Measurements from ENCODE around the gene ABHD2. TPM values are rescaled to one million over a fixed set of nuclear protein-coding genes. Genes with fewer than 3 reads are reported as not detected.
"Not testable (repeated sequence)": the region's sequence is repeated elsewhere in the genome, so short reads cannot be mapped to it uniquely, and the experiment has no call there.

Gene ABHD2, protein sequence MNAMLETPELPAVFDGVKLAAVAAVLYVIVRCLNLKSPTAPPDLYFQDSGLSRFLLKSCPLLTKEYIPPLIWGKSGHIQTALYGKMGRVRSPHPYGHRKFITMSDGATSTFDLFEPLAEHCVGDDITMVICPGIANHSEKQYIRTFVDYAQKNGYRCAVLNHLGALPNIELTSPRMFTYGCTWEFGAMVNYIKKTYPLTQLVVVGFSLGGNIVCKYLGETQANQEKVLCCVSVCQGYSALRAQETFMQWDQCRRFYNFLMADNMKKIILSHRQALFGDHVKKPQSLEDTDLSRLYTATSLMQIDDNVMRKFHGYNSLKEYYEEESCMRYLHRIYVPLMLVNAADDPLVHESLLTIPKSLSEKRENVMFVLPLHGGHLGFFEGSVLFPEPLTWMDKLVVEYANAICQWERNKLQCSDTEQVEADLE
- 69.9 TPM for total RNA-seq
- long read RNA-seq, full-length matches to known transcripts = 6 of 17 reads
- long read RNA-seq, partial matches to known transcripts = 0 of 17 reads
- long read RNA-seq, other reads (novel, unspliced or antisense) = 11 of 17 reads

DNA sequence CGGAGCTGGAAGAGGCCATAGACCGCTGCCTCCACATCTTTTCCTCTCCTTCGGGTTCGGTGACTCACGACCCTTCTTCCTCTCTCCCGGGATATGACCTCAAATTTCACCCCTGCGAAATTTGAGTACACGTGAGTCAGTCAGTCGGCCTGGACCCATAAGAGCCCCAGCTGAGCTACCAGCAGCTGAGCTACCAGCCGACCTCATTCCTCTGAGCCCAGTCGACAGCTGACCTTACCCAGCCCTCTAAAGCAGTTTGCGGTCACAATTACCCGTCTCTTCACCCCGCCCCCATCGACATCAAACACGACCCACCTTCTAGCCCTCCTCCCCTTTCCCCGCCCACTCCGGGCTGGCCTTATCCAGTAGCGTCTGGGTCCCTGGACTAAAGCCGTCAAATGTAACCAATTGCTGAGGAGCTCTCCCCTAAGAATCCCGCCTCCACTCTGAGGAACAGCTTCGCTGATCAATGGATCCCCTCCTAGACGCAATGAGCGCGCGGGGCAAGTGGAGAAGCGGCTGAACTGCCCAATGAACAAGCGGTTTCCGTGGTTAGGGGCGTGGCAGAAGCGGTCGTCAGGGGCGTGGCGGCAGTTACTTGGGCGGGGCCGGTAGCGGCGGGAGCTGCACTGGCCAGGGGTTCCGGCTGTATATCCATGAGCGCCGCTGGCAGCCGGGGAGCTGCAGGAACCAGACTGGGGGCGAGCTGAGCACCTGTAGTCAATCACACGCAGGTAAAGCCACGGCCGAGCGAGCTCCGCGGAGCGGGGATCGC lies at the start of gene ABHD2:
Gene ABHD2, plus strand, starts transcription at position 627 of the 775 bp plus-strand sequence. CDS start 27,872 bp downstream, outside the sequence.
- peak; percentile 99 for DNase-seq (ENCODE audit: missing footprints)
- peak; percentile 96 for ATAC-seq
- intact Hi-C loops (cut with DNase I) = loop anchor here (2.0 to 5.0 kb wide), 2 partner anchors 31 to 79 kb away; no protein-coding TSS in a partner anchor

DNA sequence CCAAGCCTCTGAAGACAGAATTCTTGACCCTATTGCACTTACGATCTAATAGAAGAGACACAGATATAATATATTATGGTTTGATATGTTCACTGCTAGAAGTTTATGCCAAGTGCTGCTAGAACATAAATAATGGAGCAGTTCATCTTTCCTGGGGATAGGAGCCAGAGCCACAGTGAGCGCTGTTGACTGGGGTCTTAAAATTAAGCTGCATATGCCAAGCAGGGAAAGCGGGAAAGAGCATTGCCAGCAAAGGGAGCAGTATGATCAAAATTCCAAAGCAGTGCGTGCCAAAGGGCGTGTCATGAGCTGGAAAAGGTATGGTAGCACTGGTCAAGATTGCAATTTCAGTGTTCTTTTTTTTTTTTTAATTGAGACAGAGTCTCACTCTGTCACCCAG lies 49.1 kb upstream of the ABHD2 start:
- intact Hi-C loops (cut with DNase I) = no loop called here
- ATAC-seq (no peak), DNase-seq (ENCODE audit: missing footprints) (no peak)

DNA sequence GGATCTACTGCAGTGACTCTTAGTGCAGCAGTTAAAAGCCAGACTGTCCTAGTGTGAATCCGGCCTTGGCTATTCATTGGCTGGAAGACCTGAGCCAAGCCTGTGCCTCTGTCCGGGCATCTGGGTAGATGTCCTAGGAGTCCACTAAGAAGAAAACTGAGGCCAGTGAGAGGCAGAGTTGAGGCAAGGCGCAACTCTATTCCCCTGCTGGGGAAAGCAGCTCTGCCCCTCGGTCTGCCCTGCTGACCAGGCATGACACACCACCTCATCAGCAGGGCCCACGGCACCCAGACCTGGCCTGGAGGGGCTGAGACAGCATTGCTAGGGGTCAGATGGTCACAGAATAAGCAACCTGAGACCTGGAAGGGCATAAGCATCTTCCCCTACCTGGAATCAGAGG lies 46.7 kb upstream of the ABHD2 start:
- no peak for DNase-seq (ENCODE audit: missing footprints)
- intact Hi-C loops (cut with DNase I) = no loop called here
- ATAC-seq = no peak

DNA sequence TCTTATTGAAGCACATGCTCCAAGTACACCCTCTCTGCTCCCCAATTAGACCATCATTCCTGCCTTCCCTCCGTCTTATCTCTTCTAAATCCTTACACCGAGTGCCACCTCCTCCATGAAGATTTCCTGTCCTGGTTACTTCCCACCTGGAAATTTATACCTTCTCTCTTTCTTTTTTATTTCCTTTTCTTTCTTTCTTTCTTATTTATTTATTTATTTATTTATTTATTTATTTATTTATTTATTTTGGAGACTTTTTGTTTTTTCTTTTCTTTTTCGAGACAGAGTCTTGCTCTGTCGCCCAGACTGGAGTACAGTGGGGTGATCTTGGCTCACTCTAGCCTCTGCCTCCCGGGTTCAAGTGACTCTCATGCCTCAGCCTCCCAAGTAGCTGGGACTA lies 45.9 kb upstream of the ABHD2 start:
- DNase-seq (ENCODE audit: missing footprints) (no peak), ATAC-seq (no peak)
- intact Hi-C loops (cut with DNase I) = no loop called here

DNA sequence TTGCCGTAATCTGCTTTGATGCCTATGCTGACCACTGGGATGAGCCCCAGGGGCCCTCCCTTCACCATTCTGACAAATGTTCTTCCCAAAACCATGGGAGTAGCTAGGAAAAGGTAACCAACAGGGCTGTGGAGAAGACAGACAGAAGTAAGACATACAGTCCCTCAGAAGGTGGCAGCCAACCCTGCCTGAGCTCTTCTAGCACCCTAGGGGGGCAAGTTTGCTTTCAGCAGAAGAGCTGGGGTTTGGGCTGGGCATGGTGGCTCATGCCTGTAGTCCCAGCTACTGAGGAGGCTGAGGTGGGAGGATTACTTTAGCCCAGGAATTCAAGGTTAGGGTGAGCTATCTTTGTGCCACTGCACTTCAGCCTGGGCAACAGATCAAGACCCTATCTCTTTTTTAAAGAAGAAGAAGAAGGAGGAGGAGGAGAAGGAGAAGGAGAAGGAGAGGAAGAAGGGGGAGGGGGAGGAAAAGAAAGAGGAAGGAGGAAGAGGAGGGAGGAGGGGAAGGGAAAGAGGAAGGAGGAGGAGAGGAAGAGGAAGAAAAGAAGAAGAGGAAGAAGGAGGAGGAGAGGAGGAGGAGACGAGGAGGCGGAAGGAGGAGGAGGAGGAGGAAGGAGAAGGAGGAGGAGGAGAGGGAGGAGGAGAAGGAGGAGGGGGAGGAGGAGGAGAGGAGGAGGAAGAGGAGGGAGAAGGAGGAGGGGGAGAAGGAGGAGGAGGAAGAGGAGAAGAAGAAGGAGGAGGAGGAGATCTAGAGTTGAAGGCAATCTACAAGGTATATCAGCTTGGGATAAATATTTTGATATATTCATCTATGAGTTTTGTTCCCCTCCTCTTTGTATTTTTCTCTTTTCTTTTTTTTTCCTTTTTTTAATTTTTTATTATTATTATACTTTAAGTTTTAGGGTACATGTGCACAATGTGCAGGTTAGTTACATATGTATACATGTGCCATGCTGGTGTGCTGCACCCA lies 44.9 kb upstream of the ABHD2 start:
- intact Hi-C loops (cut with DNase I) = no loop called here
- DNase-seq (ENCODE audit: missing footprints) (no peak), ATAC-seq (no peak)

DNA sequence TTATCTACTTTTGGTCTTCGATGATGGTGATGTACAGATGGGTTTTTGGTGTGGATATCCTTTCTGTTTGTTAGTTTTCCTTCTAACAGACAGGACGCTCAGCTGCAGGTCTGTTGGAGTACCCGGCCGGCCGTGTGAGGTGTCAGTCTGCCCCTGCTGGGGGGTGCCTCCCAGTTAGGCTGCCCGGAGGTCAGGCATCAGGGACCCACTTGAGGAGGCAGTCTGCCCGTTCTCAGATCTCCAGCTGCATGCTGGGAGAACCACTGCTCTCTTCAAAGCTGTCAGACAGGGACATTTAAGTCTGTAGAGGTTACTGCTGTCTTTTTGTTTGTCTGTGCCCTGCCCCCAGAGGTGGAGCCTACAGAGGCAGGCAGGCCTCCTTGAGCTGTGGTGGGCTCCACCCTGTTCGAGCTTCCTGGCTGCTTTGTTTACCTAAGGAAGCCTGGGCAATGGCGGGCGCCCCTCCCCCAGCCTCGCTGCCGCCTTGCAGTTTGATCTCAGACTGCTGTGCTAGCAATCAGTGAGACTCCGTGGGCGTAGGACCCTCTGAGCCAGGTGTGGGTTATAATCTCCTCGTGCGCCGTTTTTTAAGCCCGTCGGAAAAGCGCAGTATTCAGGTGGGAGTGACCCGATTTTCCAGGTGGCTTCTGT lies 39.1 kb upstream of the ABHD2 start:
- intact Hi-C loops (cut with DNase I); ATAC-seq; DNase-seq (ENCODE audit: missing footprints): not testable (repeated sequence)

DNA sequence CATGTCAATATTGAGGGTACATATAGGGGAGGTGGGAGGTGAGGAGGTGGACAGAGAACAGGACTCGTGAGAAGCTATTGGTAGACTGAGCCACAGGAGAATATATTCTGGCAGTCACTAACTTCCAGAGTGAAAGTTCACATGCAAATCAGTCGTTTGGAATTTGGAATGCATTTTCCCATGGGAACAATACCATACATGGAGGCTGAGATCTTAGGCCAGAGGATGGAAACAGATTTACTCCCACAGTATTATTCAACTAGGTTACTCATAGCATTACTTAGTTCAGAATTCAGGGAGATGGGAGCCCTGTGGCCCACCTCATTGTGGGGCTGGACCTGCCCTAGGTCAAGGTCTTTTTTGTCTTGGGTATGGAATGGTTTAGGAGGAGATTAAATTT lies 36.4 kb upstream of the ABHD2 start:
- ATAC-seq = no peak
- DNase-seq (ENCODE audit: missing footprints) = no peak
- intact Hi-C loops (cut with DNase I) = no loop called here

DNA sequence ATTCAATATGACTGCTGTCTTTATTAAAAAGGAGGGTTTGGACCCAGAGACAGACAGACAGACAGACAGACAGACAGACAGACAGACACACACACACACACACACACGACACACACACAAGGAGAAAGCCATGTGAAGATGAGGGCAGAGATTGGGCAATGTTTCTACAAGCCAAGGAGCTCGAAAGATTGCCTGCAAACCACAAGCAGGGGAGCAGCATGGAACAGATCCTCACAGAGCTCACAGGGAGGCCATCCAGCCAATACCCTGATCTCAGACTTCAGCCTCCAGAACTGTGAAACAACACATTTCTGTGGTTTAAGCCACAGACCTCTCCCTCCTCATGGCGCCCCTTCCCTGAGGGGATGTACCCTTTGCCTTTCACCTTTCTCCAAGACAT lies 35.8 kb upstream of the ABHD2 start:
- DNase-seq (ENCODE audit: missing footprints) (no peak), ATAC-seq (no peak)
- intact Hi-C loops (cut with DNase I) = no loop called here

DNA sequence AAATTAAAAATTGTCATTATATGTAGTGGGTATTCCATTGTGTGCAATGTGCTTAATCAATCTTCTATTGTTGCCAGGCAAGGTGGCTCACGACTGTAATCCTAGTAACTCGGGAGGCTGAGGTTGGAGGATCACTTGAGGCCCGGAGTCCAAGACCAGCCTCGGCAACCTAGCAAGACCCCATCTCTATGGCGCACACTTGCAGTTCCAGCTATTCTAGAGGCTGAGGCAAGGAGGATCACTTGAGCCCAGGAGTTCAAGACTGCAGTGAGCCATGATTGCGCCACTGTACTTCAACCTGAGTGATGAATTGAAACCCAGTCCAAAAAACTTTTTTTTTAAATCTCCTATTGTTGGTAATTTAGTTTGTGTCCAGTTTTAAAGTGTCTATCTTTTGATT lies 33.4 kb upstream of the ABHD2 start:
- DNase-seq (ENCODE audit: missing footprints) = no peak
- intact Hi-C loops (cut with DNase I) = loop anchor here (5.0 kb wide), 1 partner anchor 87 kb away; no protein-coding TSS in a partner anchor
- no peak for ATAC-seq

DNA sequence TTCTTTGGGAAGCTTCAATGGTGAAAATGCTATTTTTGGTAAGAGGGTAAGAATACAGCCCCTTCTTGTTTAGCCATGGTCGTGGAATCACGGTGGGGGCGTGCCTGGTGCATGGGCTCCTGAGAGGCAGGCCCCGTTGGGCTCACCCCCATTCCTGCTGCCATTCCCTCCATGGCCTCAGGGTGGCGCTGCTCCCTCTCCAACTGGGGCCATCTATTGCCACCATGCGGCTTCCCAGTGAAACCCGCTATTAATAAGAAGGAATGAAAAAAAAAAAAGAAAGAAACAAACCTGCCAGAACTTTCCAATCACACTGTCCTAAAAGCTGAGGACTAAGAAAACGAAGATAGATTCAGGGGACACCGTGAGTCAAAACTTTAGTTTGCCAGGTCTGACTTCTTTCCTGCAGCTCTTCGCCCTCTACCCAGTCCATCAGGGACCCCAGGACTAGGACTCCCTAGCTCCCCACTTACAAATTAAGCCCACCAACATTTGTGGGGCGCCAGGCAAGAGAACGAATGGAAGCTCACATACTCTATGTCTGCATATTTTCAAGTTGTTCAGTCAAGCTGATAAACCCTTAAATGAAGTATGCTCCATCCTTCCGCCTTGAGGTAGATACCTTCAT lies 30.6 kb upstream of the ABHD2 start:
- intact Hi-C loops (cut with DNase I) = loop anchor here (1.0 to 5.0 kb wide), 4 partner anchors 31 to 153 kb away; partner anchors contain the start of gene ABHD2
- ATAC-seq (peak; percentile 89), DNase-seq (ENCODE audit: missing footprints) (peak; percentile 91)

DNA sequence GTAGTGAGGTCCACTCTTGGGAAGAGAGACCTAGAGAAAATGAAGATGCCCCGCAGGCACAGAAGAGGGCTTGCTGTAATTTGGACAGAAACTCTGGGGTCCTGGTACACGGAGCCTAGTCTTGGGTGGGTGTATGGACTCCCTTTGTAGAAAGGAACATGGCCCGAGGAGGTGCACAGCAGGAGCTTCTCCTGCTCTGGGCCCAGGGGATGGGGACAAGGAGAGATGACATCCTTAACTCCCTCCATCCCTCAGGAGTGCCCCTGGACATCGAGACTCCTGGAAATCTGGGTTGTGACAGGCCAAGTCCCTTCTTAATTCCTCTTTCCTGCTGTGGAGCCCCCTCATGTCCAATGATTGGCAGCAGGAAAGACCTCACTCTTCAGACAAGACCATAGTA lies 29.9 kb upstream of the ABHD2 start:
- DNase-seq (ENCODE audit: missing footprints) = no peak
- intact Hi-C loops (cut with DNase I) = loop anchor here (1.0 to 5.0 kb wide), 2 partner anchors 84 to 119 kb away; no protein-coding TSS in a partner anchor
- no peak for ATAC-seq

DNA sequence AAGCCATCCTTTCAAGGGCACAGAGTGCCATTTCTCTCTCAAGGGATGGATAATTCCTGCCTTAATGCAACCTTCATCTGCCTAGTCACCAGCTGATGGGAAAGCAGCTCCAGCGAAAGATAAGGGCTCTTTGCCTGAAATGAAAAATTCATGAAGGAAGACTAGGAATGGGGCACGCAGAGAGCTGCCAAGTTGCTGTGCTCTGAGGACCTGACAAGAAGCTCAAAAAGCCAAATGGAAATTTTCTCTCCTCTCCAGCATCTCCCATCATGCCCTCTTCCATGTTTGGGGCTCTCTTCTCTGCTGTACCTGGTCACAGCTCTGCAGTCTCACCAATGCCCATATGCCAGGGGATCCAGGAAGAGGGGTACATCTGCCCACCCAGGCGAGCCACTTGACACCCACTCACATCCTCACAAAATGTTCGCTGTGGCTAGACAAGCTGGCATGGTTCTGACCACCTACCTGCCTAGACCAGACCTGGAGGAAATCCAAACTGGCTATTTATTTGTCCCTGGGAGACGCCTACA lies 29.3 kb upstream of the ABHD2 start:
- intact Hi-C loops (cut with DNase I) = loop anchor here (1.0 to 5.0 kb wide), 2 partner anchors 83 to 118 kb away; no protein-coding TSS in a partner anchor
- ATAC-seq = no peak
- no peak for DNase-seq (ENCODE audit: missing footprints)

DNA sequence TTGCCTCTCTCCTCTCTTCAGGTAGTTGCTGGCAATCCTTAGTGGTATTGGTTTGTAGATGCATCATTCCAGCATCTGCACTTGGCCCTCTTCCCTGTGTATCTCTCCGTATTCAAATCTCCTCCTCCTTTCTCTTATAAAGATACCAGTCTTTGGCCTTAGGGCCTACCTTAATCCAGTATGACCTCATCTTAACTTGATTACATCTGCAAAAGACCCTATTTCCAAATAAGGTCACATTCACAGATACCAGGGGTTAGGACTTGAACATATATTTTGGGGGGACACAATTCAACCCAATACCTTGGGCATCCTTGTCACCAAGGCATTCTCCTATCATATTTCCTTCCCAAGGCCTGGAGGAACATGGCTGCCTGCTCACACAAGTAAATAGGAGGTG lies 22.0 kb upstream of the ABHD2 start:
- ATAC-seq (no peak), DNase-seq (ENCODE audit: missing footprints) (no peak)
- intact Hi-C loops (cut with DNase I) = no loop called here

DNA sequence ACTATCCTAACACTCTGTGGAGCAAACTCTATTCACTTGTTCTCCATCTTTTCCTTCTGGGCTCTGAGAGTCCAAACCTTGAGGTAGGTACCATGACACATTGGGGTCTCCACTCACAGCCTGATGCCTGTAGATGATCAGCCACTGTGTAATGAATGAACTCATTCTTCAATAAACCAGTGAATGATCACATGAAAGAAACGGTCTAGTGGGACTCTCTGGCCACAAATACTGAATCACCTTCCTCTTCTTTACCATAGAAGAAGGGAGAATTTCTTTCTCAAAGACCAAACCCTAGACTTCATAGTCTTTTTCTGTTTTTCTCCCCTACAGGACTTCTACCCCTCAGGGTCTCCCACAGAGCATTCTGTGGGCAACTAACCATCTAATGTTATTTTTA lies 20.5 kb upstream of the ABHD2 start:
- intact Hi-C loops (cut with DNase I) = no loop called here
- ATAC-seq = no peak
- no peak for DNase-seq (ENCODE audit: missing footprints)

DNA sequence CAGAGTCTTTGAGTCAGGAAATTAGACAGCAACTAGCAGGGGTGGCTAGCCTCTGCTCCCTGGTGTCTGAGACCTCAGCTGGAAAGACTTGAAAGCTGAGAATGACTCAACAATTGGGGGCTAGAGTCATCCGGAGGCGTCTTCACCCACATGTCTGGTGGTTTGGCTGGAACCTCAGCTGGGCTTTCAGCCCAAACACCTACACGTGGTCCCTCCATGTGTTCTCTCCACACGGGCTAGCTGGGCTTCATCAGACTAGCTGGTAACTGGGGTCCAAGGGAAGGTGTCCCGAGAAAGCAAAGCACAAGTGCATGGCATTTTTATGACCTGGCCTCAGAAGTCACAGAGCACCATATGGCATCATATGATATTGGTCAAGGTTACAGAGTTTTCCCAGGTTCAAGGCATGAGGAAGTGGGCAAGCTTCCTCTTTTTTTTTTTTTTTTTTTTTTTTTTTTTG lies 19.9 kb upstream of the ABHD2 start:
- ATAC-seq (no peak), DNase-seq (ENCODE audit: missing footprints) (no peak)
- intact Hi-C loops (cut with DNase I) = no loop called here

DNA sequence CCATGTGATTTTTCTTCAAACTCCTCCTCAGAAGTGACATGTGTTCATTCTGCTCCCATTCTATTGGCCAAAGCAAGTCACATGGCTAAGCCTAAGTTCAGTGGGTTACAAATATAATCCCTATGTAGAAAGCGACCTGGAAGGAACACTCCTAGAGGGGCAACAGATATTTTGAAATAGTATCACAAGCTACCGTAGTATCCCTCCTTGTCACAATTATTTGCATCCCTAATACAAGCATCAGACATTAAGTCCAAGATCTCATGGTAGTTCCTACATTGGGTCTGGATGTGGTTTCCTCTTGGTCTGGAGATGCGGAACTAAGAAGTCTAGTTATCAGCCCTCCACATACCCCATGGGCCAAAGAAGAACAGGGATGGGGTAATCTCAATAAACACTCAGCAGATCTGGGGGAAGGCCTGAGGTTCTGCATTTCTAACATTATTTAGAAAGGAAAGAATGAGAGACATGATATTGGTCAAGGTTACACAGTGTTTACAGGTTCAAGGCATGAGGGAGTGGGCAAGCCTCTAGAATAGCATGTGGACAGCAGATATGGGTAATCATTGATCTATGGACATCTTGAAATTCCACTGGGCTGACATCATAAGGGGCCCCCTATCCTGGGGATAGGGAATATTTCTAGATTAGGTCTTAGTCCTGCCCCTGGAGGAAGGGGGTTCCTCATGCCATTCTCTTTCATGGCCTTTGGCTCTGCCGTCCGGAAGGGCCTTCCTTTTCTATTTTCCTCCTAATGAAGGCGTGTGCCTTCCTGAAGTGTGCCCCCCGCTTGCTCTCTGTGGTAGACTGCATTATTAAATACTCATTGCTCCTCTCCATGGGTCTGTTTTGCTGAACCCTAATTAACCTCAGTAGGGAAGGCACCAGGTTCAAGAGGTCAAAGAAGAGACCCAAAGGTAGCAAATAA lies 17.8 kb upstream of the ABHD2 start:
- intact Hi-C loops (cut with DNase I) = no loop called here
- ATAC-seq = no peak
- DNase-seq (ENCODE audit: missing footprints) = no peak
